ENCODE results near the gene DFFA.

Gene DFFA

DNA sequence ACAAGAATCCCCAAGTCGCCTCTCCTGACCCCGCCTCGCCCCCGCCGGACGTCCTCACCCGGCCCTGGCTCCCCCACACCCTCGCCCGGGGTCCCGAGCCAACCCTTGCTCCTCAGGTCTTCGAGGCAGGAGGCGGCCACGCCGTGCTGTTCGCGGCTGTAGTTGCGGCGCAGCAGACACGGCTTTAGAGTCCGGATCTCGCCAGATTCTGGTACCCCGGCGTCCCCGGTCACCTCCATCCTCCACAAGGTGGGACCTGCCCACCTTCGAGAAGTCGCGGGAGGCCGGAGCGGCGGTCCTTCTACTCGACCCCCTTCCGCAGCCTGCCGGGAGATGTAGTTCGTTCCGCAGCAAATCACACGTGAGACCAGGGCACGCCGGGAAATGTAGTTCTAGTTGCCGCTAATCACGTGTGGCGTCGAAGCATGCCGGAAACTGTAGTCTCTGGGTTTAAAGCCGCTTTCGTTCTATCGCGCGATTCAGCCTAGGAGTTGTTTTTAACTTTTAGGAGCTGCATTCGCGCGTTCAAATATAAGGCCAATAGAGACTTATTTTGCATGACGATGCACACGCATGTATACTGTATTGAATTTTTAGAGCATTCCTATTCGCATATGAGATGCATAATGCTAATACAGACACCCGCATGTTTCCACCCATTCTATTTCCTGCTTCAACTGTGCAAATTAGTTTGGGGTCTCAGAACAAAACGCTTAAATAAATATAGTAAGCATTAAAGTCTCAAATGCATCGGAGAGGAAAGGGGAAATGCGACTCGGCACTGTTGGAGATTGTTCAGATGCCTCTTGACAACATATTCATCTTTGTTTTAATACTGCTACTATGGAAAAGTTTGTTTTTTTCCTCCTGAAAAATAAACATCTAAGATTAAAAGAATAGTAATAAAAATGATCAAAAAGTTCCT lies at the start of gene DFFA:
TSS of gene DFFA (minus strand) at position 310 of the 925 bp plus-strand sequence. CDS start at position 239, 71 bp downstream.
- DNase-seq (ENCODE audit: insufficient read length, low spot score) = peak; percentile 72
- peak; percentile 44; the same call in 1 of the 2 replicates for TF ChIP-seq POLR2A (IDR thresholded peaks at IDR 0.05; ENCODE audit: low read depth, low read length)
- FAIRE-seq = peak; percentile 91

- TF ChIP-seq POLR2A (IDR thresholded peaks at IDR 0.05; ENCODE audit: low read depth, low read length) = no peak
- DNase-seq (ENCODE audit: insufficient read length, low spot score) (no peak), FAIRE-seq (no peak)
Observed at GRCh38 chr1:10521537-10522157, 49.3 kb upstream of the DFFA start.

DNA sequence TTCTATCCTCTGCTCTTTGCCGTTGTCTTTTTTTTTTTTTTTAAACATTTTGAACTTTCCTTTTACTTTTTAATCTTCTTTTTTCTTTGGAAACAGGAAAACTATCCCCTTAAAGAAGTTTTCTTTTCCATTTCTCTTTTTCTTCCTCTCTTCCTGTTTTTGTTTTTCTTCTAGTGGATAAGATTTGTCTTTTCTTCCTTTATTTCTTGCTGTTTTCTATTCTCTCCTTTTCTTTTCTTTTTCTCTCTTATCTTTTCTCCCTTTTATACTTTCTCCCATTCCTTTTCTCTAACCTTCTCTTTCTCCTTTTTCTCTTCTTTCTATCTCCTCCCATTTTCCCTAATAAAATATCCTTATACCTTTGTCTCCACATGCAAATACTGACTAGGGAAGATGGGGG lies 48.6 kb upstream of the DFFA start:
- no peak for TF ChIP-seq POLR2A (IDR thresholded peaks at IDR 0.05; ENCODE audit: low read depth, low read length)

GRCh38 chr1:10520497-10520896 lies 48.2 kb upstream of the DFFA start:
- TF ChIP-seq POLR2A (IDR thresholded peaks at IDR 0.05; ENCODE audit: low read depth, low read length) = no peak
- FAIRE-seq = no peak
- DNase-seq (ENCODE audit: insufficient read length, low spot score) = no peak

More for the DNA sequence above, 48.6 kb upstream of the DFFA start:
- no peak for FAIRE-seq
- no peak for DNase-seq (ENCODE audit: insufficient read length, low spot score)

- TF ChIP-seq POLR2A (IDR thresholded peaks at IDR 0.05; ENCODE audit: low read depth, low read length) = no peak
- FAIRE-seq (no peak), DNase-seq (ENCODE audit: insufficient read length, low spot score) (no peak)
Observed at GRCh38 chr1:10519016-10519417, 46.7 kb upstream of the DFFA start.

- FAIRE-seq (no peak), DNase-seq (ENCODE audit: insufficient read length, low spot score) (no peak)
- TF ChIP-seq POLR2A (IDR thresholded peaks at IDR 0.05; ENCODE audit: low read depth, low read length) = no peak
Observed at GRCh38 chr1:10517677-10517982, 45.3 kb upstream of the DFFA start.

- no peak for TF ChIP-seq POLR2A (IDR thresholded peaks at IDR 0.05; ENCODE audit: low read depth, low read length)
- DNase-seq (ENCODE audit: insufficient read length, low spot score) (no peak), FAIRE-seq (no peak)
Observed at GRCh38 chr1:10516925-10517676, 44.8 kb upstream of the DFFA start.

DNA sequence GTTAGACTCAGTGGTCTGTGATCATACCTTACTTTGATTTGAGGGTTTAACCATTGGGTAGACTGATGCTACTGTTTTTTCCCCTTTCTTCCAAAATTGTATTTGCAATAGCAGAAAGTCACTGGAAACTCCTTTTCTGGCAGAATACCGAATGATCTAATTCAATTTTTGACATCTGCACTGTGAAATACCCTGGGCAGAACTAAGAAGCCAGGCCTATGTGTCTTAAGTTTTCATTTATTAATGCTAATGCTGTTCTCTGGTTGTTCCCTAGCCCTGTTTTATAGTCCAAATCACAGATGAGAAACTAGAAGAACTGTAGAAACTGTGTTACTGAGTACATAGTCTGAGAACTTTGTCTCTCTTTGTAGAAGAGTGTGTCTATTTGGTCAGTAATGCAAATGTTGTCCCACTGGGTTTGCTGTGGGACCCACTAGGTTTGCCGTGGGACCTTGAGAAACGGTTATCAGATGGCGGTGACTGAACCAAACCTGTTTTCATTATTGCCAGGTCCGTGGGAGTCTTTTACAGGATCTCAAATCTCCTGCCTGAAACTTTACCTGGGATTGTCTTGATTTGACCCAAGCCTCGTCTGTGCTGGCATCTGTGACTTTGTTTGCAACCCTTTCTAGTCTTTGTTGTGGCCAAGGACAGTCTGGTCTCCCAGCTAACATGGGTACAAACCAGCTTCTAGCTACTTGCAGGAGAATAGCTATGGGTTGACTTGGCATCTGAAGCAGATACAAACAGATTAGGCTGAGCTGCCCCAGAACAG lies 43.8 kb upstream of the DFFA start:
- DNase-seq (ENCODE audit: insufficient read length, low spot score) = no peak
- no peak for FAIRE-seq
- no peak for TF ChIP-seq POLR2A (IDR thresholded peaks at IDR 0.05; ENCODE audit: low read depth, low read length)

- TF ChIP-seq POLR2A (IDR thresholded peaks at IDR 0.05; ENCODE audit: low read depth, low read length) = no peak
- no peak for DNase-seq (ENCODE audit: insufficient read length, low spot score)
- no peak for FAIRE-seq
Observed at GRCh38 chr1:10515301-10515975, 43.1 kb upstream of the DFFA start.

- FAIRE-seq = no peak
- TF ChIP-seq POLR2A (IDR thresholded peaks at IDR 0.05; ENCODE audit: low read depth, low read length) = no peak
- no peak for DNase-seq (ENCODE audit: insufficient read length, low spot score)
Observed at GRCh38 chr1:10514490-10515235, 42.3 kb upstream of the DFFA start.

GRCh38 chr1:10513199-10513598 lies 40.9 kb upstream of the DFFA start:
- no peak for DNase-seq (ENCODE audit: insufficient read length, low spot score)
- FAIRE-seq = no peak

DNA sequence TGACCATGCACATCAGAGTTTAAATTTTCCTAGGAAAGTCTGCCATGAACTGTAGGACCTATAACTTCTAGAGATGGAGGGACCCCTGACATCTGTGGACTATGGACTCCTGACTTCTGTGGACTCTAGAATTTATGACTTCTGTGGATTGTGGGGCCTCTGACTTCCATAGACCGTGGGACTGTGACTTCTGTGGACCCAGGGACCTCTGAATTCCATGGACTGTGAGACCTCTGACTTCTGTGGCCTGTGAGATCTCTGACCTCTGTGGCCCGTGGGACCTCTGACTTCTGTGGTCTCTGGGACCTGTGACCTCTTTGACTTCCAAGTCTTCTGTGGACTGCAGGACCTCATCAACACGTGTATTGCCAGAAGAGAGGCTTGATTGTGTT lies 39.2 kb upstream of the DFFA start:
- no peak for DNase-seq (ENCODE audit: insufficient read length, low spot score)

More at GRCh38 chr1:10513199-10513598, 40.9 kb upstream of the DFFA start:
- no peak for TF ChIP-seq POLR2A (IDR thresholded peaks at IDR 0.05; ENCODE audit: low read depth, low read length)

More for the DNA sequence above, 39.2 kb upstream of the DFFA start:
- FAIRE-seq = no peak
- no peak for TF ChIP-seq POLR2A (IDR thresholded peaks at IDR 0.05; ENCODE audit: low read depth, low read length)

Measured in H54 (cell line).